Left lobe of liver (tissue), 2 donors: ENCODE results near the gene SUN2. TPM values are rescaled to one million over a fixed set of nuclear protein-coding genes. Genes with fewer than 3 reads are reported as not detected.

ENCODE experiments used
- ATAC-seq: fragments of 200-7000 bp; cut with Tn5 transposase; one replicate; pipeline ENCODE4 v1.9.1; 2020; ENCODE audit warnings: mild to moderate bottlenecking, moderate library complexity
- DNase-seq: peaks from one replicate; pipeline ENCODE4 v3.0.0-alpha.2; 2020; ENCODE audit warnings: low spot score
- total RNA-seq: library from RNA; stranded (reverse); gene quantifications from one replicate; pipeline ENCODE4 v1.2.1, GENCODE V29; 2021
- donor health status: DM: no; HTN: no; CAD: no; lungs with moderate emphysema.
- donor health status: DM: no; HTN: yes; CAD: no.

Gene SUN2
- total RNA-seq, 1 donor from 2014 or later: 183 TPM

DNA sequence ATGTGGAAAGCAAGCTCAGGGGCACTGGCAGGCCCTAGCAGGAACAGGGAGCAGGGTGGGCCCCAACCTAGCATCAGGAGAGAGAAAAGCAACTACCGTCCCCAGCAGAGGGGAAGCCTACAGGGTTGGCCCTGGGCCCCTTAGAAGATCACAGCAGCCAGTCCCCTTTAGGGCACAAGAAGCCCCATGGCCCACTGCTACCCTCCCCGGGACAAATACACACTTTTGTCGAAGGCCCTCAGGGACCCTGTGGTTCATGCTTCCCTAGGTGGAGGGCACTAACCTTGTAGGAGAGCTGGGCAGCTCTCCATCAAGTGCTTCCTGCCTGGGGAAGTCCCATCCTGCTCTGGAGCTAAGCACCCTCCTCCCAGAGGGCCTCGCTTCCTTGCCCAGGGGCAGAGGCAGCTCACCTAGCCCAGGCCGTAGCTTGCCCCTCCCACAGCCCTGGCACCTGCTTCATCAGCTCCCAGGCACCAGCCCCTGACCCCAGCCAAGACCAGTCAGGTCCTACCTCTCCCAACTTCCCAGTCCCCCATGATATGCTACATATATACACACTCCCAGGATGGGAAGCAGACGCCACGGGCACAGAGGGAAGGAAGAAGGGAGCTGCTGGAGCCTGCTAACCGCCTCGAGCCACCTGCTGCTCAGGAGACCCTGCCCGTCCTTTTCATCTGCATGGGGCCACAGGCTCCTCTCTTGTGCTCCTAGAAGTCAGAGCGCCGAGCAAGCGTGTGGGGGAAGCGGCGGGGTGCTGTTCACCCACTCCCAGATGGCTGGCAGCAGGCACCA, 20.1 kb downstream of the SUN2 start:
- ATAC-seq (peak; percentile 1), DNase-seq (peak; percentile 56)

DNA sequence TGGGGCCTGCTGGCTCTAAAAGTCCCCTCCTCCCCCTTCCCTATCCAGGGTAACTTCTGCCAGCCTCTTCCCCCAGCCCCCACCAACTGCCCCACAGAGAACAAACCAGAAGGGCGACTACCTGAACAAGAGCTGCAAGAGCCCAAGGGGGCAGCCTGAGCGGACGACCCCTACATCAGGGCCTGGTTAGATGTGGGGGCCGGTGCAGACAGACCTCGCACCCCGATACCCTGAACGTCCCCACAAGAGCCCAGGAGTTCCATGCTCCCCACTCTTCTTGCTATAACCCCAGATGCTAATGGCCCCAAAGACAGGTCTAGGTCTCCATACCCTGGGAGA, 20.7 kb downstream of the SUN2 start:
- no peak for ATAC-seq
- DNase-seq: no peak

DNA sequence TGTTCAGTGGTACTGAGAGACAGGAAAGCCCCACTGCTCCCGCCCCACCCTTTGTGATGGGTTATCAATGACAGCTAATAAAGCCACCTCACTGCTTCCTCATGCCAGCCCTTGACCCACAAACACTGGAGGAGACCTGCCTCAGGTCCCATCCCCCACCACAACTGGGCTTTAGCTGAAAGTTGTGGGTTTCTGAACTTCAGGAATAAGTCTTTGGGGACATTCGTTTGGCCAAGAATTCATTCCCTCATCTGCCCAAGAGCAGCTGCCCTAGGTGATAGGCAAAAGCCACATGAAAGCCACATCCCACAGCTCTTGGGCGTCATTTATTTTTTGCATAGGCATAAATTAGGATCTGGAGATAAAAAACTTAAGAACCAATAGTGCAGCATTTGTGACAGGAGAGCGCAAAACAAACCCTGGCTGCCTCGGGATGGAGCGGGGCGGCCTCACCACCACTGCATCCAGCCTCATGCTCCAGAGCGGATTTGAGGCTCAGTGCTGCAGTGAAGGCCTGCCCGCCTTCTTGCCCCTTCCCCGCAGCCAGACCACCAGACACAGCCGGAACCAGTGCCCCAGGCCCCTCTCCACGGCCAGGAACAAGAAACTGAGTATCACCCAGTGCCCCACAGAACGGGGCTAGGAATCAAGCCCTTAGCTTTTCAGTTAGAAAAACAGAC, 21.2 kb downstream of the SUN2 start:
- DNase-seq (no peak), ATAC-seq (no peak)

DNA sequence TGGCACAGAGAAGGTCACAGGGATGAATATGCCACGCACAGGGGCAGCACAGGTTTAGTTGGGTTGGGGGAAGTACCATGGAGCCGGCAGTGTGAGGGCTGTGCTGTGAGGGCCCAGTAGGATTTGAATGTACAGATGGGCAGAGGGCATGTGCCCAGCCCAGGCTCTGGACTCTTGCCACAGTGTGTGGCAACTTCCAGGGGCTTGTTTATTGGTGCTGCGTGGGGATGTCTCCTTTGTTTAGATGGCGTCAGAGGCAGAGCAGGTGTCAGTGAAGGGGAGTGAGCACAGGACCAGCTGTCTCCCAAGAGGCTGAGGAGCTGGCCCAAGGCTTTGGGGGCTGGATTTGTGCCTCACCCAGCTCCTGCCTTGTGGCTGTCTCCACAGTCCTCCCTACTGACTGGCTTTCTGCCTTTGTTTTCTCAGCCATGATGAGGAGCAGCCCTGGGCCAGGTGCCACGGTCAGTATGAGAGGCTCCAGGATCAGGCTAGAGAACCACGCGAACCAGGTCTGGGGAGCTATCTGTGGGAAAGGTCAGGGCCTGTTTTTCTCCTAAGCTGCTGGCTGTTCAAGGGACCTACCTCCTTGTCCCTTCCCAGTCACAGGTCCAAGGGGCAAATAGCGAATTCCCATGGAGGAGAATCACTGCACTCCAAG, 21.9 kb downstream of the SUN2 start:
- peak; percentile 87 for DNase-seq
- peak; percentile 51 for ATAC-seq

DNA sequence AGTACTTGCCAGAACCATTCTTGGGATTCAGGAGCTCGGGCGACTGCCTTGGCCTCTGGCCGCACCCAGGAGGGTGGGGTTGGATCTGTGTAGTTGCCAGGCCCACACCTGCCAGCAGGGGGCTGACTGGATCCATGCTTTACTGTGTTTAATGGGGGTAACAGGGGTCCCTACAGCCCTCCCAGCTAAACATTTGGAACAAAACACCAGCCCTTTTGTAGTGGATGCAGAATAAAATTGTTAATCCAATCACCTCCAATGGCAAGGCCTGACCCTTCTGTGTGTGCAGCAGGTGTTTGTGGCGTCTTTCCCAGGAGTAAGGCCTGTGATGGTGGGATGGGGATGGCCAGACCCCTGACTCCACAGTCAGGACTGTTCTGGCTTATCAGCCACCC, 22.5 kb downstream of the SUN2 start:
- ATAC-seq (peak; percentile 55), DNase-seq (peak; percentile 68)

DNA sequence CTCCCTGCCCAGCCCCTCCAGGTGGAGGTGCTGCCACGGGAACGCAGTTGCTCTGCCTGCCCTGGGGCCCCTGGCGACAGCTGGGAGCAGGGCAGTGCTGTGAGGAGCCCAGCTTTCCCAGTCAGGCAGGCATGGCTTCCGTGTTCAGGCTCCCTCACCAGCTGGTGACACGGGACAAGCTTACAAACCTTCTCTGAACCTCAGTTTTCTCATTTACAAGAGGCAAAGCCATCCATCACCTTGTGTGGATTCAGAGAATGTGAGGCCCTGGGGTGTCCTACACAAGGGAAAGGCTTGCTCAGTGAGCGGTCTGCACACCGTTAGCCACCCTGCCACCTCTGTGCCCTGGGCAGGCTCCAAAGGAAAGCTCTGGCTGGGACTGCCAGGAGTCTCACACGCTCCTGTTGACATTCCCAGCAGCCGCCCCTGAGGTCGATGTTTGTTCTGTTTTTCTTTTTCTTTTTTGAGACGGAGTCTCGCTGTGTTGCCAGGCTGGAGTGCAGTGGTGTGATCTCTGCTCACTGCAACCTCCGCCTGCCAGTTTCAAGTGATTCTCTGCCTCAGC, 23.5 kb downstream of the SUN2 start:
- DNase-seq (peak; percentile 88), ATAC-seq (peak; percentile 68)

DNA sequence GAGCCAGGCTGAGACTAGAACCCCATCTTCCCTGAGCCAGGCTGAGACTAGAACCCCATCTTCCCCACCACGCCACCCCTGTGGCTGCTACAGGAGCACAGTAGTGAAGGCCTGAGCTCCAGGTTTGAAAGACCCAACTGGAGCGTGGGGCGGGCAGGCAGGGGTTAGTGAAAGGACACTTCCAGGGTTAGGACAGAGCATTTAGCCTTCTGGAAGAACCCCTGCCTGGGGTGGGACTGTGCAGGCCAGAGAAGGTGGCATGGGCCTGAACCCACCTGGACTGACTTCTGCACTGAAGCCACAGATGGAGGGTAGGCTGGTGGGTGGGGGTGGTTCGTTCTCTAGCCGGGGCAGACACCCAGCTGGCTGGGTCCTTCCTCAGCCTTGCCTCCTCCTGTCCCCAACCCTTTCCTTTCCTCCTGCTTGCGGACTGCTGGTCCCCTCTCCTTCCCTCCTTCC, 24.1 kb downstream of the SUN2 start:
- peak; percentile 54 for DNase-seq

DNA sequence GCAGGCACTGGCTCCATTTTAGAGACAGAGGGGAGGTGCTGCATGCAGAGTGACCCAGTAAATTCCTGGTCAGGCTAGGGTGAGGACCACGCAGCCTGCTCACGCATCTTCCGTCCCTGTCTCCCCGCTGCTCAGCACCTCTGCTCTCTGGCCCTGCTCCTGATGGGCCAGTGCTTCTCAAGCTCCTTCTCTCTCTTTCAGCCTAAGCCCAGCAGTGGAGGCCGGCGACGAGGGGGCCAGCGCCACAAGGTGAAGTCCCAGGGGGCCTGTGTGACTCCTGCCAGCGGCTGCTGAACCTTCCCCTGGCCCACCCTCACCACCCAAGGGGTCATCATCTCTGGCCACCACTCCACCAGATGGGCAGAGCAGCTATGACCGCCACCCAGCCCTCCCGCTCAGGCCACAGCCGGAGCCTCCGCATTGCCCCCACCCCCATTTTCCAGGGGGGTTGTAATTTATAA, 25.4 kb downstream of the SUN2 start:
- DNase-seq (no peak), ATAC-seq (no peak)

More for the DNA sequence above, 24.1 kb downstream of the SUN2 start:
- ATAC-seq: peak; percentile 0

DNA sequence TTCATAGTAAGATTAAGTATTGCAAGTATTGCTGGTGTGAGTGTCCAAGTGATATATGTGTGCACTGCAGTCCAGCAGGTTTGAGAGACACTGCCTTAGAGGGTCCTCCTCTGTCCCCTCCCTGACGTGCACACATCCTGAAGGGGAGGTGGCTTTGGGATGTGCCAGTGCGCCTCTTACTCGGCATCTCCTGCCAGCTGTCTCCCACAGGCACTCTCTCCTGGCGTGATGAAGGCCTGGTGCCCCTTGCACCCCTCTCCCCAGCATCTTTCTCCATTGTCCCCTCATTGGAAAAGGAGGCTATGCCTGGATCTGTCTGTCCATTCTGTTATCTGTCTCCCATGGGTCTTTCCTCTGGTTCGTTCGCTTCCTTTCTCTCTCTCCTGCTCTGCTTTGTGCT, 25.9 kb downstream of the SUN2 start:
- DNase-seq: no peak
- no peak for ATAC-seq

DNA sequence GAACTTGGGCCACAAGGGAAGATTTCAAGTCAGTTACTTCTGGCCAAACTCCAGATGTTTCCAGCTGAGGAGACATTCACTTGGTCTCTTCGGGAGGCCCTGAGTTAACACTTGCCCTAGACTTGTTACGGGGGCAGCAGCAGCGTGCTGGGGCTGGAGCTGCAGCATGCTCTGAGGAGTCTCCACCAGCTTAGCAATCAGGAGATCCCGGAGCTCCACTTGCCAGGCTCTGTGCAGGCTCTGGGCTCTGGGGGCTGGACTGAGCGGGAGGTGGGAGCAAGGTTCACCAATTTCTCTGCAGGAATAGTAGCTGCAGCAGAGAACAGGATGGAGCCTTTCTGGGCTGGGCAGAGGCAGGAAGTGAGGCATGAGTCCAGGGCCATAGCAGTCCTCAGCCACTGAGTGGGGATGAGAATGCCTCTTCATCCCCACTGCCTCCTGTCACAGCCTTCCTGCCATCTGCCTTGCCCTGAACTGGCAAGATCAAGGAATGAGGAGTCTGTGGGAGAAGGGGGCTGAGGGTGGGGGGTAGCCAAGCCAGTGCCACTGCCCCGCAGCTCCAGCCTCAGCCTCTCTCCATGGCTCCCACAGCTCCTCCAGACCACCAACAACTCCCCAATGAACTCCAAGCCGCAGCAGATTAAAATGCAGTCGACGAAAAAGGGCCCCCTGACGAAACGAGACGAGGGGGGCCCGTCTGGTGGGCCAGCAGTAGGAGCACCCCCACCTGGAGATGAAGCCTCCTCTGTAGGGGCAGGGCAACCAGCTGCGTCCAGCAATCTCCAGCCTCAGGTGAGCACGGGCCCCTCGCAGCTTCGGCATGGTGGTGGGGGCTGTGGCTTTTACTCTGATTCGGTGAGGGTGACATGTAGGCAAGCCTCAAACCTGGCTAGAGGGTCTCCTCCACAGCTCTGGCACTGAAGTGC, 26.7 kb downstream of the SUN2 start:
- no peak for ATAC-seq
- no peak for DNase-seq

DNA sequence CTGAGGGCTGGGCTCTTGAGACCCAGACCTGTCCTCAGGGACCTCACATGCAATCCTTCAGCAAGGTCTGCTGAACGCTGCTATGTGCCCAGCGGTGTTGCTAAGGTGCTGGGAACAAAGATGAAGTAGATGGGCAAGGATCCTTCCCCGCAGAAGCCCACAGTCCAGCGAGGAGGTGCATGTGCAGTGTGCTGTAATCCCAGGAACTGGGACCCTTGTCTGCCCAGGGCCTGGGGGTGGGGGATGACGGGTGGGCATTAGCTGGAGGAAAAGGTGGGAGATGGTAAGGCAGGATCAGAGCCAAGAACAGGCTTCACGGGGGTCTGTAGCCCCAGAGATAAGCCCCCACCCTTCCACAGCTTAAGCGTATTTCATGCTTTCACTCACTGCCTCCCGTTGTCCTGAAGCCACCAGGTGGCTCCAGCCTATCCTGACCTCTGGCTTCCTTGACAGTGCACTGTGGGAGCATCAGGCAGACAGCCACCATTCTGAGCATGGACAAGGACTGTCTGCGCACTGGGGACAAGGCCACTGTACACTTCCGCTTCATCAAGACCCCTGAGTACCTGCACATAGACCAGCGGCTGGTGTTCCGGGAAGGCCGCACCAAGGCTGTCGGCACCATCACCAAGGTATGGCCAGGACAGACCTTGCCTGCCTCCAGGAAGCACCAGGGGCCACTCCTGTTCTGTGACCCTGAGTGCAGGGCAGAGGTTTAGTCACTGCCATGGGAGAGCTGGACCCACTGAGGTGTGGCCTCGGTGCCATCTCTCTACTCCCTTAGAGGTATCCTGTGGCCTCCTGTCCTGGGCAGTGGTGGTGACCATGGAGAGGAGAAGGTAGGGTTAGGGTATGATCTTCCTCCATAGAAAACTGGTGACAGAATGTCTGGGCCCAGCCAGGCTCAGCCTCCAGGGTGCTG, 28.0 kb downstream of the SUN2 start:
- no peak for ATAC-seq
- DNase-seq: no peak

DNA sequence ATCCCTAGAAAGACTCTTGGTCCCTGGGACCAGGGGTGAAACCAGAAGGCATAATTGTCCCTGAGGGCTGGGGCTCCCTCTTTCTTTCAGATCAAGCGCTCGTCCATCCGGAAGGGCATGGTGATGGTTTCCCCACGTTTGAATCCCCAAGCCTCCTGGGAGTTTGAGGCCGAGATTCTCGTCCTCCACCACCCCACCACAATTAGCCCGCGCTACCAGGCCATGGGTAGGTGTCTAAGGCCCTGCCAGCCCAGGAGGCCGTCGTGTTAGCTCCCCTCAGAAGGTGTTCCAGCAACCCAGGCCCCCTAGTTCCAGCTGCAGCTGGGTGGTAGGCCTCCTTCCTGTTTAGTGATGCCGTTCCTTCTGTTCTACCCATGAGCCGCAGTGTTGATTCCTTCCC, 28.7 kb downstream of the SUN2 start:
- ATAC-seq (no peak), DNase-seq (no peak)

DNA sequence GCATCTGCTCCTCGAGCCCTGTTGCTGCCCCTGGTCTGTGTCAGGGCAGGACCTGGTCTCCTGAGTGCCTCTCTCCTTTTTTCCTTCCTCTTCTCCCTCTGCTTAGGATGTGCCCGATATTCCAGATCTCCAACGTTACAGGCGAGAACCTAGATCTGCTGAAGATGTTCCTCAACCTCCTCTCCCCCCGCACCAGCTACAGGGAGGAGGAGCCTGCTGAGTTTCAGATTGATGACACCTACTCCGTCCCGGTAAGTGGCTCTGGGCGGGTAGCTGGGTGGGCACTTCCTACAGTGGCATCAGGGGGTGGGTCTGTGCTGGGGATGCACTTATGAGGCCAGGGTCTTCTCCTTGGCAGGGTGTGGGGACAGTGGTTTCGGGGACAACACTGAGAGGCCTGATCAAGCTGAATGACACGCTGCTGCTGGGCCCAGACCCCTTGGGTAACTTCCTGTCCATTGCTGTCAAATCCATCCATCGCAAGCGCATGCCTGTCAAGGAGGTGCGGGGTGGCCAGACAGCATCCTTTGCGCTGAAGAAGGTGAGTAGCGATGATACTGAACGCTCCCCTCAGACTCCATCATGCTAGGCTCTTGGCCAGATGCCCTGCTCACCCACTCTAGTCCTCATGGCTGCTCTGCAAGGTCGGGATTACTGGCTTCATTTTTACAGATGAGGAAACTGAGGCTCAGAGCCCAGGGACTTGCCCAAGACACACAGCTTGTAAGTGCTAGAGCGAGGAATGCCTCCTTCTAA, 29.7 kb downstream of the SUN2 start:
- DNase-seq: no peak

DNA sequence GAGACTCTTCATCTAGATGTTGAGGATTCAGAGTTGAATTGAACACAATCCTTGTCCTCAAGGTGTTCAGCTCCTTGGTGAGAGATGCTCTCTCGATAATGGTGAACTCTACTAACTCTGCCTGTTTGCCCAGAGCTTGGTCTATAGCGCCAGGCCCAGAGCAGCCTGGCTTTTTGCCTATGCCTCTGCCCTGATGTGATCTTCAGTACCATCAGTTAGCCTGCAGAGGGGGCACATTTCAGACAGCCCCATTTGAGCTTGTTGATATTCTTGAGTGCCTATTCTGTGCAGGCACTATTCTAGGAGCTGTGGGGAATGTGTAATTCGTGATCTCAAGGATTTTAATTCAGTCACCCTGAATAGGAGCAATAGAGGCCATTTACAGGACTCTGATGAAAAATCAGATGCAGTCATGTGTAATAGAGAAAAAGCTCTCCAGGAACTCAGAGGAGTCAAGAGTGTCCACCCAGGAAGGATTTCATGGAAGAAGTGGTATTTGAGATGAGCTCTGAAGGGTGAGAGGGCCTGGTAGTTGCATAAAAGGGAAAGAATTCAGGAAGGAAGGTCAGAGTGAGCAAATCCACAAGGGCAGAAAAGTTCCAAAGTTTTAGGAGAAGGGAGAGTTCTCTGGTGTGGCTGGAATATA, 30.7 kb downstream of the SUN2 start:
- peak; percentile 89 for ATAC-seq
- DNase-seq: peak; percentile 65

More for the DNA sequence above, 29.7 kb downstream of the SUN2 start:
- no peak for ATAC-seq

DNA sequence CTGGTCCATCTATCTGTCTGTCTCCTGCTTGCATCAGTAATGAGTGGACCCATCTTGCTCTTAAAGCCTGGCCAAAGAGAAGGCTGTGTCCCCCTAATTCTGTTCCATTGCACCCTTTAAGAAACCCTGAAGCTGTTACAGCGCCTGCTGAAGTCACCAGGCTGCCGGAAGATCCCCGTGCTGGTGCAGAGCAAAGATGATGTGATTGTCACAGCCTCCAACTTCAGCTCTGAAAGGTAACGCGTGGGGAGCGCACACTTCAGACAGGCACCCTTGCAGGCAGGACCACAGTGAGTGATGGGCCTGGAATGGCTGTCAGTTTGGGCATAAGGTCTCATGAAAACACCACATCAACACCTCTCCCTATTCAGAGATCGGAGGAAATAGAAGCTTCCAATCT, 31.6 kb downstream of the SUN2 start:
- ATAC-seq (no peak), DNase-seq (no peak)

DNA sequence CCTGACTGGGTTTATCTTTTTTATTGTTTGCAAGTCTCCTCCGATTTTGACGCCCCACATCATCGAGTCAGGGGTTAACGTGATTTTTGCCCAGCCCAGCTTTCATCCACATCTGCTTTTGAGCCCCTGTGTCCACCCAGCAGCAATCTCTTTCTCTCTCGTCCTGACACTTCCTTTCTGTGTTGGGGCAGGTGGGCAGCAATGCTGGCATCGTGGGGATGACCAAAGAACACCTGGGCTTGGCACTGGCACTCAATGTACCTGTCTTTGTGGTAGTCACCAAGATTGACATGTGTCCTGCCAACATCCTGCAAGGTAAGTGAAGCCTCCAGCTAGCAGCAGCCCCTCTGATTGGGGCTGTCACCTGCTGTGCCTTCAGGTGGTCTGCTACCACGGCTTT, 34.2 kb downstream of the SUN2 start:
- ATAC-seq (no peak), DNase-seq (no peak)

DNA sequence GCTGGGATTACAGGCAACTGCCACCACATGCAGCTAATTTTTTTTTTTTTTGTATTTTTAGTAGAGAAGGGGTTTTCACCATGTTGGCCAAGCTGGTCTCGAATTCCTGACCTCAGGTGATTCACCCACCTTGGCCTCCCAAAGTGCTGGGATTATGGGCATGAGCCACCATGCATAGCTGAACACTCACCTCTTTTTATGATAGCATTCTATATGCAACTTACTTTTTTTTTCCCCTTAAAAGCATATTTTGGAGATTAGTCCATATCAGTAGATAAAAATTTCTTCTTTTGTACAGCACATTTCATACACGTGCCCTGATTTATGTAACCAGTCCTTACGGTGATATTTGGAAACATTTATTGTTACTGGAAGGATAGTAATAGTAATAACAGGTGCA, 35.4 kb downstream of the SUN2 start:
- DNase-seq (no peak), ATAC-seq (no peak)

DNA sequence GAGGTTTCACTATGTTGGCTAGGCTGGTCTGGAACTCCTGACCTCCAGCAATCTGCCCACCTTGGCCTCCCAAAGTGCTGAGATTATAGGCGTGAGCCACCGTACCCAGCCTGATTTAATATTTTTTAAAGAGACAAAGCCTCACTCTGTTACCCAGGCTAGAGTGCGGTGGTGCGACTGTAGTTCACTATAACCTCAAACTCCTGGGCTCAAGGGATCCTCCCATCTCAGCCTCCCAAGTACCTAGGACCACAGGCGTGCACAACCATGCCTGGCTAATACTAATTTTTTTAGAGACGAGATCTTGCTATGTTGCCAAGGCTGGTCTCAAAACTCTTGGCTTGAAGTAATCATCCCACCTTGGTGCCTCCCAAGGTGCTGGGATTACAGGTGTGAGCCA, 36.6 kb downstream of the SUN2 start:
- ATAC-seq: no peak
- DNase-seq: no peak
